BJ (cell line): ENCODE results near the gene STK16. TPM values are rescaled to one million over a fixed set of nuclear protein-coding genes. Genes with fewer than 3 reads are reported as not detected.
A peak's percentile ranks its signal among the peaks of the same experiment; 100 is the strongest.

Experiments
- CTCF ChIA-PET: fragments of 350-600 bp; formaldehyde crosslinking; extraction: SDS; loops from one replicate; lab custom pipeline; 2021; ENCODE audit warnings: antibody characterized with exemption, inconsistent platforms; lab: Yijun Ruan, JAX
- POLR2A ChIA-PET: fragments of 300-600 bp; sonication (Branson Sonifier 250); formaldehyde crosslinking; extraction: SDS; loops from one replicate; lab custom pipeline; 2021; ENCODE audit warnings: antibody characterized with exemption; lab: Charles Lee
- DNase-seq: peaks from one replicate; pipeline ENCODE4 v3.0.0-alpha.2; 2011; ENCODE audit warnings: low read depth
- H3K27me3 ChIP-seq: 2 replicates; pipeline ENCODE4 v1.6.0; 2011; ENCODE audit warnings: low read length; ENCODE audit not compliant: control insufficient read depth, insufficient read depth
- H3K36me3 ChIP-seq: 2 replicates; pipeline ENCODE4 v1.5.1; 2011; ENCODE audit warnings: low read length; ENCODE audit not compliant: control insufficient read depth, insufficient read depth
- H3K4me3 ChIP-seq: 2 replicates; pipeline ENCODE4 v1.5.1; 2011; ENCODE audit warnings: low read depth, mild to moderate bottlenecking, control low read depth, low read length
- polyA plus RNA-seq: library from polyadenylated mRNA; depleted of rRNA; stranded (reverse); fragments of >200 nt; gene quantifications from 2 replicates; pipeline ENCODE4 v1.2.3, GENCODE V29; 2011; rRNA removed
- small RNA-seq: library from RNA; depleted of rRNA; stranded (forward); fragments of <200 nt; gene quantifications from one replicate; pipeline ENCODE3, GENCODE V24; 2012; ENCODE audit warnings: low replicate concordance, low read depth; ENCODE audit not compliant: insufficient read length
- TF ChIP-seq, protein P1 (sequence below): IDR thresholded peaks from 2 replicates; pipeline ENCODE4 v1.5.1; 2011; ENCODE audit warnings: low read depth, mild to moderate bottlenecking, control low read depth, inconsistent platforms, low read length, moderate library complexity; ENCODE audit not compliant: insufficient read depth

Gene STK16
- polyA plus RNA-seq, 1 experiment, result 64.2 TPM

DNA sequence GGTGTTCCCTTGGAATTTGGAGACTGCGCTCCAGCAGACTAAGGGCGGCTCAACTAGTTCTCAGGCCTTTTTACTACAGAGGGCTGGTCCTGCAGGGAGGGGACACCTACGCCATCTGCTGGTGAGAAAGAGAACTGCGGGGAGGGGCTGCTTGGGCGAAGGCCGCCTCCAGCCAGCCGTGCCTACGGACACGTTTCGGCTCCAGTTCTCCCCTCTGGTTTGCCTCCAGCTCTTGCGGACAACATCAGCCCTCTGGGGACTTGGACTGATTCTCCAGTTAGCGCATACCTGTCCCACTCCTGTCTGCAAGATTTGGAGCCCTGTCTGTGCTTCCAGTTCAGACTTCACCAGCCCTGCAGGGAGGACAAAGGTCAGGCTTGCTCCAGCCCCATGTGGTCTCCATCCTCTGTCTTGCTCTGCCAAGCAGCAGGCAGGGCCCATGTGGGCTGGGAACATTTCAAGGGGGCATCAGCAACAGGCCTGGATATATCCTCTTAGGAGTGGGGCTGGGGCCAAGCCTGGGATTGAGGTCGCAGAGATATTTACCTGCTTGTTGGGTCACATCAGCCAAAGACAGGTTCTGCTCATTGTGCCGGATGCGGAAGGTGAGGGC, 53.6 kb downstream of the STK16 start:
- TF ChIP-seq, protein P1, sequence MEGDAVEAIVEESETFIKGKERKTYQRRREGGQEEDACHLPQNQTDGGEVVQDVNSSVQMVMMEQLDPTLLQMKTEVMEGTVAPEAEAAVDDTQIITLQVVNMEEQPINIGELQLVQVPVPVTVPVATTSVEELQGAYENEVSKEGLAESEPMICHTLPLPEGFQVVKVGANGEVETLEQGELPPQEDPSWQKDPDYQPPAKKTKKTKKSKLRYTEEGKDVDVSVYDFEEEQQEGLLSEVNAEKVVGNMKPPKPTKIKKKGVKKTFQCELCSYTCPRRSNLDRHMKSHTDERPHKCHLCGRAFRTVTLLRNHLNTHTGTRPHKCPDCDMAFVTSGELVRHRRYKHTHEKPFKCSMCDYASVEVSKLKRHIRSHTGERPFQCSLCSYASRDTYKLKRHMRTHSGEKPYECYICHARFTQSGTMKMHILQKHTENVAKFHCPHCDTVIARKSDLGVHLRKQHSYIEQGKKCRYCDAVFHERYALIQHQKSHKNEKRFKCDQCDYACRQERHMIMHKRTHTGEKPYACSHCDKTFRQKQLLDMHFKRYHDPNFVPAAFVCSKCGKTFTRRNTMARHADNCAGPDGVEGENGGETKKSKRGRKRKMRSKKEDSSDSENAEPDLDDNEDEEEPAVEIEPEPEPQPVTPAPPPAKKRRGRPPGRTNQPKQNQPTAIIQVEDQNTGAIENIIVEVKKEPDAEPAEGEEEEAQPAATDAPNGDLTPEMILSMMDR, result peak; percentile 99
- Histone ChIP-seq H3K27me3 (peaks cover 14% of the 10 kb centered on the region), H3K4me3 (no peak overlapping the region), H3K36me3 (no peaks in the 10 kb centered on the region)
- DNase-seq, result no peak
- POLR2A ChIA-PET, result interaction anchor here (0.5 kb wide), 1 partner anchor 46 kb away, joined by 5 read pairs; the partner anchor contains the start of gene TUBA4B
- CTCF ChIA-PET, result interaction anchor here (0.7 to 20.7 kb wide), 26 partner anchors 10 to 224 kb away, joined by 3 to 403 read pairs (median 5); partner anchors contain the start of genes ABCB6, ANKZF1, ATG9A and CNPPD1

DNA sequence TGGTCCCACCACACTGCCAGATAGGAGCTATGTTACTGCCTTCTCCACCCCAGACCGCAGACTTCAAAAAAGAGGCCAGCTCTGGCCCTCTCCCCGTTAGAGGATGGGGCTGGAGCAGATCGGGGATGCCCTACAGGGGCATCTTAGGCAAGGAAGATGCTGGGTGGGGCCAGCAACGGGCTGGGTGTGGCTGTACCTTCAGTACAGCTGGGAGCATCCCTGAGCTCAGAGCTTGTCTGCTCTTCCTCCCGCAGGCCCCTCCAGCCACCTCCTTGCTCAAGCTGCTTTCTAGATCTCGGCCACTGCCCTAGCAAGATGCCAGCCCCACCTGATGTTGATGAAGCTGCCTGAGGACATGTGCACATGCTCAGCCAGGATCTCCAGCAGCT, 54.1 kb downstream of the STK16 start:
- Histone ChIP-seq H3K4me3 (no peak overlapping the region), H3K36me3 (no peaks in the 10 kb centered on the region), H3K27me3 (peaks cover 14% of the 10 kb centered on the region)
- POLR2A ChIA-PET, result interaction anchor here (0.5 kb wide), 1 partner anchor 46 kb away, joined by 5 read pairs; the partner anchor contains the start of gene TUBA4B
- TF ChIP-seq, protein P1, result no peak
- DNase-seq, result no peak
- CTCF ChIA-PET, result interaction anchor here (0.7 to 20.7 kb wide), 27 partner anchors 9 to 224 kb away, joined by 3 to 403 read pairs (median 5); partner anchors contain the start of genes ABCB6, ANKZF1, ATG9A and CNPPD1

Small RNA genes lying within 50 kb of the gene (small RNA-seq; reads per million reads assigned to genes)
- gene MIR153-1, result not detected

Other genes starting within 250 kb of the STK16 start
- gene CFAP65, start 204.0 kb upstream of the STK16 start, polyA plus RNA-seq, result not detected in 2 replicates
- gene IHH, start 184.6 kb upstream of the STK16 start, polyA plus RNA-seq, result 0.05 TPM in 2 replicates
- 23.9 and 24.1 TPM in 2 replicates for gene NHEJ1, start 84.7 kb upstream of the STK16 start, polyA plus RNA-seq
- 1.1 and 1.3 TPM in 2 replicates for gene SLC23A3, start 75.5 kb upstream of the STK16 start, polyA plus RNA-seq
- gene CNPPD1, start 68.6 kb upstream of the STK16 start, polyA plus RNA-seq, result 43.5 and 66.9 TPM in 2 replicates
- 95.9 and 131 TPM in 2 replicates for gene RETREG2, start 67.2 kb upstream of the STK16 start, polyA plus RNA-seq
- 45.6 and 62.9 TPM in 2 replicates for gene ZFAND2B, start 38.7 kb upstream of the STK16 start, polyA plus RNA-seq
- 20.3 and 33.4 TPM in 2 replicates for gene ABCB6, start 26.5 kb upstream of the STK16 start, polyA plus RNA-seq
- 105 and 132 TPM in 2 replicates for gene ATG9A, start 15.8 kb upstream of the STK16 start, polyA plus RNA-seq
- gene ANKZF1, start 15.7 kb upstream of the STK16 start, polyA plus RNA-seq, result 30.0 and 37.7 TPM in 2 replicates
- gene GLB1L, start within 50 bp of the STK16 start, polyA plus RNA-seq, result 9.4 and 9.5 TPM in 2 replicates
- not detected in 2 replicates for gene TUBA4B, start 7.8 kb downstream of the STK16 start, polyA plus RNA-seq
- 16.8 and 23.0 TPM in 2 replicates for gene TUBA4A, start 8.4 kb downstream of the STK16 start, polyA plus RNA-seq
- 45.0 and 57.3 TPM in 2 replicates for gene DNAJB2, start 33.9 kb downstream of the STK16 start, polyA plus RNA-seq
- 3.2 and 7.0 TPM in 2 replicates for gene PTPRN, start 63.9 kb downstream of the STK16 start, polyA plus RNA-seq
- not detected in 2 replicates for gene RESP18, start 87.3 kb downstream of the STK16 start, polyA plus RNA-seq
- 69.2 and 134 TPM in 2 replicates for gene DNPEP, start 142.4 kb downstream of the STK16 start, polyA plus RNA-seq
- 5.4 and 7.0 TPM in 2 replicates for gene DES, start 172.9 kb downstream of the STK16 start, polyA plus RNA-seq
- 47.0 and 69.9 TPM in 2 replicates for gene SPEG, start 189.4 kb downstream of the STK16 start, polyA plus RNA-seq